SK-N-SH (cell line): ENCODE measurements around the gene MEP1A. TPM values are rescaled to one million over a fixed set of nuclear protein-coding genes. Genes with fewer than 3 reads are reported as not detected.
"Not testable (repeated sequence)": the region's sequence is repeated elsewhere in the genome, so short reads cannot be mapped to it uniquely, and the experiment has no call there.

Experiments
- CTCF ChIA-PET: fragments of 300-600, 350-600 bp; formaldehyde crosslinking; extraction: SDS; loops from one replicate; lab custom pipeline; 2021; lab: Yijun Ruan, JAX
- POLR2A ChIA-PET: fragments of 350-600 bp; sonication (Branson Sonifier 250); formaldehyde crosslinking; extraction: SDS; loops from one replicate; lab custom pipeline; 2020; ENCODE audit warnings: antibody characterized with exemption, inconsistent platforms; lab: Yijun Ruan, JAX
- DNase-seq: peaks from one replicate; pipeline ENCODE4 v3.0.0; 2012
- H2AFZ ChIP-seq: fragments of 200-600 bp; sonication (generic); 2 replicates; pipeline ENCODE4 v1.8.1; 2016; ENCODE audit warnings: antibody characterized with exemption, mild to moderate bottlenecking, low read depth
- H3F3A ChIP-seq: fragments of 200-600 bp; sonication (generic); replicated peaks from 2 replicates; pipeline ENCODE3; 2016; ENCODE audit warnings: antibody characterized with exemption, mild to moderate bottlenecking; ENCODE audit not compliant: insufficient read depth
- H3K27ac ChIP-seq, 2 experiments: fragments of 200-500 bp in 1 of 2; fragments of 200-600 bp in 1 of 2; sonication (Bioruptor generic) in 1 of 2; sonication (generic), shearing (Covaris generic) in 1 of 2; 2 replicates each; pipeline versions ENCODE4 v1.5.1 to v1.6.1; 2014 to 2016; ENCODE audit warnings: low read depth in 2 of 2, inconsistent platforms in 1 of 2, low read length in 1 of 2, mild to moderate bottlenecking in 1 of 2, mixed read lengths in 1 of 2
- H3K27me3 ChIP-seq: fragments of 200-600 bp; sonication (generic), shearing (Covaris generic); 2 replicates; pipeline ENCODE4 v1.6.1; 2016; ENCODE audit warnings: mixed run types; ENCODE audit not compliant: insufficient read depth
- H3K36me3 ChIP-seq, 2 experiments: fragments of 200-500 bp in 1 of 2; fragments of 200-600 bp in 1 of 2; sonication (Bioruptor generic) in 1 of 2; sonication (generic) in 1 of 2; replicated peaks in 1 of 2; 2 replicates each; pipeline versions ENCODE3 to v1.5.1; 2014 to 2016; ENCODE audit warnings: low read length in 1 of 2, mild to moderate bottlenecking in 1 of 2; ENCODE audit not compliant: insufficient read depth in 2 of 2, control insufficient read depth in 1 of 2
- H3K4me1 ChIP-seq, 2 experiments: fragments of 200-500 bp in 1 of 2; fragments of 200-600 bp in 1 of 2; sonication (Bioruptor generic) in 1 of 2; sonication (generic), shearing (Covaris generic) in 1 of 2; 2 replicates each; pipeline versions ENCODE4 v1.5.1 to v1.6.1; 2014 to 2016; ENCODE audit warnings: low read depth in 1 of 2, low read length in 1 of 2, mixed run types in 1 of 2; ENCODE audit not compliant: insufficient read depth in 2 of 2, control insufficient read depth in 1 of 2
- H3K4me2 ChIP-seq: fragments of 200-600 bp; sonication (generic), shearing (Covaris generic); 2 replicates; pipeline ENCODE4 v1.6.1; 2017; ENCODE audit warnings: mixed run types
- H3K4me3 ChIP-seq, 2 experiments: fragments of 200-500 bp in 1 of 2; fragments of 200-600 bp in 1 of 2; sonication (Bioruptor generic) in 1 of 2; sonication (generic), shearing (Covaris generic) in 1 of 2; 2 replicates each; pipeline versions ENCODE4 v1.5.1 to v1.8.1; 2014 to 2016; ENCODE audit warnings: low read depth in 2 of 2, inconsistent platforms in 1 of 2, low read length in 1 of 2, mild to moderate bottlenecking in 1 of 2, mixed read lengths in 1 of 2, moderate library complexity in 1 of 2
- H3K79me2 ChIP-seq: fragments of 200-600 bp; sonication (generic); 2 replicates; pipeline ENCODE4 v1.8.1; 2017; ENCODE audit warnings: mild to moderate bottlenecking; ENCODE audit not compliant: insufficient read depth
- H3K9ac ChIP-seq: fragments of 200-600 bp; sonication (generic); 2 replicates; pipeline ENCODE4 v1.6.1; 2017; ENCODE audit warnings: mixed run types
- H3K9me2 ChIP-seq: fragments of 200-600 bp; sonication (generic); 2 replicates; pipeline ENCODE4 v1.6.1; 2017; ENCODE audit warnings: mixed run types
- H3K9me3 ChIP-seq: fragments of 200-600 bp; sonication (generic); 2 replicates; pipeline ENCODE4 v1.6.1; 2017; ENCODE audit warnings: mixed run types, mild to moderate bottlenecking, moderate library complexity
- H4K20me1 ChIP-seq: fragments of 200-600 bp; sonication (generic); 2 replicates; pipeline ENCODE4 v1.6.1; 2017; ENCODE audit warnings: mild to moderate bottlenecking, mixed run types; ENCODE audit not compliant: insufficient read depth
- EZH2phosphoT487 ChIP-seq: fragments of 200-600 bp; sonication (generic); IDR thresholded peaks from 2 replicates; pipeline ENCODE4 v1.6.1; 2017; ENCODE audit warnings: low read depth, mixed run types, mild to moderate bottlenecking, antibody characterized with exemption, moderate library complexity, borderline replicate concordance
- JUND ChIP-seq: IDR thresholded peaks from 2 replicates; pipeline ENCODE4 v1.4.0; 2012
- RCOR1 ChIP-seq: fragments of 150-350 bp; IDR thresholded peaks from 2 replicates; pipeline ENCODE4 v1.6.1; 2017; ENCODE audit warnings: antibody characterized with exemption, low read length
- RFX5 ChIP-seq: IDR thresholded peaks from 2 replicates; pipeline ENCODE4 v1.6.1; 2012; ENCODE audit warnings: mild to moderate bottlenecking, improper control_type of control experiment, low read length
- SMC3 ChIP-seq: IDR thresholded peaks from 2 replicates; pipeline ENCODE4 v1.6.1; 2012; ENCODE audit warnings: low read depth, low read length, improper control_type of control experiment
- TAF1 ChIP-seq: IDR thresholded peaks from 2 replicates; pipeline ENCODE4 v1.6.1; 2012; ENCODE audit warnings: low read depth, mild to moderate bottlenecking, low read length, moderate library complexity, borderline replicate concordance
- WGBS: methylation state at CpG from one replicate; pipeline ENCODE4 v1.1.6; 2017; ENCODE audit warnings: low lambda C conversion rate; 5-methylcytosine and 5-hydroxymethylcytosine counted together
- polyA plus RNA-seq, 3 experiments: library from polyadenylated mRNA; depleted of rRNA; stranded (reverse); fragments of >200 nt; gene quantifications; 2 replicates each; pipeline ENCODE4 v1.2.3, GENCODE V29; 2012

MEP1A gene
- polyA plus RNA-seq, 1 of the 3 experiments (the other 2 are of a cell fraction): not detected

DNA sequence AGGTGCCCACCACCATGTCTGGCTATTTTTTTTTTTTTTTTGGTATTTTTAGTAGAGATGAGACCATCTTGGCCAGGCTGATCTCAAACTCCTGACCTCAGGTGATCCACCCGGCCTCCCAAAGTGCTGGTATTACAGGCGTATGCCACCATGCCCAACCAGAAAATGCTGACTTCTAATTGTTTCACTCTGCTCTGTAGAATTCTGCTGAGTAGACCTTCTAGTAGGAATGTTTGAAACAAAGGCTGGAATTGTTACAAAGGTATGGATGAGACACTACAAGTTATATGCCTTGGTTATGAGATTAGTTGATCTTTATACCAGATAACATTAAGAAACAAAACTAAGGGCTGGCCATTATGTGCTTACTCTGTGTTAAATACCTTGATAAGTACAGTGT is 44.8 kb downstream of the MEP1A start:
- POLR2A ChIA-PET: no interaction called here

DNA sequence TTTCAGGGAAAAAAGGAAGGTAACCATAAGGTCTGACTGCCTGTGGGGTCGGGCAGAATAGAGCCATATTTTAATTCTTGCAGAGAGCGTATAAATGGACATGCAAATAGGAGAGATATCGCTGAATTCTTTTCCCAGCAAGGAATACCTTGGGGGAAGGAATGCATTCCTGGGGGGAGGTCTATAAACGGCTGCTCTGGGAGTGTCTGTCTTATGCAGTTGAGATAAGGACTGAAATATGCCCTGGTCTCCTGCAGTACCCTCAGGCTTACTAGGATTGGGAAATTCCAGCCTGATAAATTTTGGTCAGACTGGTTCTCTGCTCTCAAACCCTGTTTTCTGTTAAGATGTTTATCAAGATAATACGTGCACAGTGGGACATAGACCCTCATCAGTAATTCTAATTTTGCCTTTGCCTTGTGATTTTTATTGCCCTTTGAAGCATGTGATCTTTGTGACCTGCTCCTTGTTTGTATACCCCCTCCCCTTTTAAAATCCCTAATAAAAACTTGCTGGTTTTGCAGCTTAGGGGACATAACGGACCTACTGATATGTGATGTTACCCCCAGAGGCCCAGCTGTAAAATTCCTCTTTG is 49.2 kb downstream of the MEP1A start:
- POLR2A ChIA-PET, H3K4me1 ChIP-seq, H3K27me3 ChIP-seq, H3K9ac ChIP-seq, DNase-seq, H3K9me2 ChIP-seq, H3K36me3 ChIP-seq, H3F3A ChIP-seq, H3K9me3 ChIP-seq, H3K4me2 ChIP-seq, H3K4me3 ChIP-seq, H2AFZ ChIP-seq, H3K79me2 ChIP-seq, CTCF ChIA-PET, H3K27ac ChIP-seq, H4K20me1 ChIP-seq: not testable (repeated sequence)
- 8% methylated on average over 6 of the region's 6 CpGs for WGBS

More for the DNA sequence above, 44.8 kb downstream of the MEP1A start:
- Histone ChIP-seq H3K36me3 (no peaks in the 10 kb centered on the region), H3K27me3 (no peaks in the 10 kb centered on the region; the same call in 1 of the 2 replicates), H3K27ac (no peak overlapping the region), H3K4me3 (no peak overlapping the region), H3K4me1 (no peaks in the 10 kb centered on the region), H3K79me2 (no peaks in the 10 kb centered on the region), H3K9me2 (no peaks in the 10 kb centered on the region), H3F3A (no peaks in the 10 kb centered on the region), H3K9me3 (no peaks in the 10 kb centered on the region), H3K9ac (no peak overlapping the region), H3K4me2 (no peak overlapping the region), H4K20me1 (no peaks in the 10 kb centered on the region), H2AFZ (no peak overlapping the region)
- 18% methylated on average over 2 of the region's 2 CpGs for WGBS
- no peak for TF ChIP-seq RCOR1
- DNase-seq: no peak
- CTCF ChIA-PET: no interaction called here

DNA sequence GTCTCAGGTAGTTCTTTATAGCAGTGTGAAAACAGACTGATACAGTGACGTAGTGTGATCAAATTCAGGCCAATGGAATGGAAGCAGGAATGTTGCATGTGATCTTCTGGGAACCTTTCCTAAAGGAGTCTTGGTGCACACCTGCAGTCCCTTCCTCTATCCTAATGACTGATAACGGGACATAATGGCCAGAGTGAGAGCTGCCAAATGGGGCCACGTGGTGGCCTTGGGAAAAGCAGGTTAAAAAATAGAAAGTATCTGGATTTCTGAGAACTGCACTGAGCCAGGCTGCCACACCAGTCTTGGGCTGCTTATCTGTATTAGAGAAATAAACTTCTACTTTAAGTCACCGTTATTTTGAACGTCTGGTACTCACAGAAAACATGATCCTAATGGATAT is 51.9 kb downstream of the MEP1A start:
- WGBS: 3% methylated on average over 5 of the region's 5 CpGs
- TF ChIP-seq EZH2phosphoT487: no peak
- TF ChIP-seq RFX5: no peak
- TF ChIP-seq SMC3: no peak
- no peak for TF ChIP-seq TAF1
- TF ChIP-seq JUND: no peak
- POLR2A ChIA-PET: no interaction called here
- no peak overlapping the region for H3K4me2 ChIP-seq
- no peaks in the 10 kb centered on the region for H3F3A ChIP-seq
- no peak overlapping the region for H3K9ac ChIP-seq
- no peaks in the 10 kb centered on the region for H3K9me3 ChIP-seq
- H3K79me2 ChIP-seq: no peaks in the 10 kb centered on the region
- CTCF ChIA-PET: no interaction called here
- no peaks in the 10 kb centered on the region for H3K9me2 ChIP-seq
- H3K27me3 ChIP-seq: peaks cover 2% of the 10 kb centered on the region; the same call in 1 of the 2 replicates
- H4K20me1 ChIP-seq: no peaks in the 10 kb centered on the region
- no peak overlapping the region for H2AFZ ChIP-seq
- H3K4me3 ChIP-seq: no peak overlapping the region
- no peak overlapping the region for H3K27ac ChIP-seq
- no peak for DNase-seq
- no peaks in the 10 kb centered on the region for H3K4me1 ChIP-seq
- no peaks in the 10 kb centered on the region for H3K36me3 ChIP-seq
